GM19452 (cell line): ENCODE results near the gene PIK3AP1.
"Not testable (repeated sequence)": the region's sequence is repeated elsewhere in the genome, so short reads cannot be mapped to it uniquely, and the experiment has no call there.

Source experiments
- ATAC-seq: cut with Tn5 transposase; IDR thresholded peaks from one replicate; pipeline ENCODE4 v1.9.1; 2021; ENCODE audit not compliant: unreplicated experiment

Gene PIK3AP1

GRCh38 chr10:96721207-96721572 is 876 bp upstream of the PIK3AP1 start:
- no peak for ATAC-seq

GRCh38 chr10:96719850-96720421 is 378 bp downstream of the PIK3AP1 start:
- ATAC-seq: peak; percentile 48

- no peak for ATAC-seq
Observed at GRCh38 chr10:96719200-96719599, 1.1 kb downstream of the PIK3AP1 start.

- no peak for ATAC-seq
Observed at GRCh38 chr10:96718304-96718990, 1.9 kb downstream of the PIK3AP1 start.

- no peak for ATAC-seq
Observed at GRCh38 chr10:96716390-96716789, 3.9 kb downstream of the PIK3AP1 start.

- ATAC-seq: no peak
Observed at GRCh38 chr10:96714746-96715255, 5.5 kb downstream of the PIK3AP1 start.

- no peak for ATAC-seq
Observed at GRCh38 chr10:96714031-96714590, 6.2 kb downstream of the PIK3AP1 start.

GRCh38 chr10:96712662-96713271 is 7.5 kb downstream of the PIK3AP1 start:
- ATAC-seq: no peak

GRCh38 chr10:96711048-96711728 is 9.1 kb downstream of the PIK3AP1 start:
- no peak for ATAC-seq

GRCh38 chr10:96709525-96709924 is 10.8 kb downstream of the PIK3AP1 start:
- ATAC-seq: no peak

- no peak for ATAC-seq
Observed at GRCh38 chr10:96708996-96709395, 11.3 kb downstream of the PIK3AP1 start.

GRCh38 chr10:96708456-96708855 is 11.9 kb downstream of the PIK3AP1 start:
- ATAC-seq: no peak

- no peak for ATAC-seq
Observed at GRCh38 chr10:96706331-96706853, 13.9 kb downstream of the PIK3AP1 start.

GRCh38 chr10:96705134-96705533 is 15.2 kb downstream of the PIK3AP1 start:
- no peak for ATAC-seq

GRCh38 chr10:96704563-96704962 is 15.8 kb downstream of the PIK3AP1 start:
- no peak for ATAC-seq

GRCh38 chr10:96703358-96703757 is 17.0 kb downstream of the PIK3AP1 start:
- no peak for ATAC-seq

- no peak for ATAC-seq
Observed at GRCh38 chr10:96701265-96701664, 19.0 kb downstream of the PIK3AP1 start.

GRCh38 chr10:96700374-96701099 is 19.8 kb downstream of the PIK3AP1 start:
- ATAC-seq: peak; percentile 71

- ATAC-seq: no peak
Observed at GRCh38 chr10:96699613-96700012, 20.7 kb downstream of the PIK3AP1 start.

GRCh38 chr10:96698305-96698704 is 22.0 kb downstream of the PIK3AP1 start:
- ATAC-seq: not testable (repeated sequence)
